Adrenal gland (tissue), 12 donors: ENCODE measurements around the gene TRMT61A. TPM values are rescaled to one million over a fixed set of nuclear protein-coding genes. Genes with fewer than 3 reads are reported as not detected.
"Not testable (repeated sequence)": the region's sequence is repeated elsewhere in the genome, so short reads cannot be mapped to it uniquely, and the experiment has no call there.

ENCODE experiments used
- DNase-seq, 7 donors: peaks; one replicate each; pipeline ENCODE4 v3.0.0-alpha.2; 2019 to 2020
- H3K27ac ChIP-seq, 5 donors: fragments of 200-600 bp; sonication (generic) in 4 of 5; 1 replicate in 3 of 5; 2 replicates in 2 of 5; pipeline versions ENCODE4 v1.5.1 to v1.8.0; 2016 to 2020; ENCODE audit warnings: mild to moderate bottlenecking in 1 of 5
- H3K27me3 ChIP-seq: fragments of 200-600 bp; 2 replicates; pipeline ENCODE4 v1.8.0; 2021
- H3K36me3 ChIP-seq, 2 donors: fragments of 200-600 bp; replicated peaks in 1 of 2; 1 replicate in 1 of 2; 2 replicates in 1 of 2; pipeline versions ENCODE4 v1.5.1 to v1.8.0; 2018 to 2022
- H3K4me1 ChIP-seq, 2 donors: fragments of 200-600 bp; replicated peaks in 1 of 2; 1 replicate in 1 of 2; 2 replicates in 1 of 2; pipeline versions ENCODE4 v1.5.1 to v1.8.0; 2018 to 2021
- H3K4me3 ChIP-seq, 4 donors: fragments of 200-600 bp; sonication (generic) in 3 of 4; one replicate each; pipeline ENCODE4 v1.5.1; 2016 to 2018
- H3K9me3 ChIP-seq, 3 donors: fragments of 200-600 bp; sonication (generic) in 1 of 3; replicated peaks in 1 of 3; 1 replicate in 2 of 3; 2 replicates in 1 of 3; pipeline versions ENCODE4 v1.5.1 to v1.8.0; 2016 to 2021
- CTCF ChIP-seq, 6 experiments: fragments of 450-650 bp in 4 of 6; fragments of 200-600 bp in 2 of 6; sonication (generic) in 1 of 6; IDR thresholded peaks; 1 replicate in 5 of 6; 2 replicates in 1 of 6; pipeline versions ENCODE4 v1.5.1 to v1.8.0; 2016 to 2021; ENCODE audit warnings: antibody characterized with exemption in 6 of 6, mild to moderate bottlenecking in 2 of 6, moderate library complexity in 1 of 6
- POLR2A ChIP-seq, 2 donors: fragments of 450-650 bp; IDR thresholded peaks; one replicate each; pipeline ENCODE4 v1.6.1; 2017; ENCODE audit warnings: antibody characterized with exemption in 2 of 2, mild to moderate bottlenecking in 2 of 2, moderate library complexity in 1 of 2
- WGBS, 4 donors: extraction: QIAGEN DNeasy Blood & Tissue Kit in 2 of 4; methylation state at CpG; one replicate each; pipeline versions ENCODE4 v1.1.5 to v1.1.7; 2013 to 2017; 5-methylcytosine and 5-hydroxymethylcytosine counted together
- intact Hi-C, 2 donors: fragments of 100-400 bp; cut with DNase I; formaldehyde crosslinking; loops; one replicate each; pipeline versions ENCODE4 v1.14.1 to v1.15.0; 2022 to 2023
- polyA plus RNA-seq, 3 donors: library from polyadenylated mRNA; stranded (reverse); fragments of 200-250 nt in 2 of 3; fragments of 350-450 nt in 1 of 3; fragmentation: Illumina TruSeq in 1 of 3; extraction: RNeasy Lipid Tissue Mini Kit (QIAGEN cat#74804) in 1 of 3; gene quantifications; one replicate each; pipeline ENCODE4 v1.2.3, GENCODE V29; 2013 to 2014
- total RNA-seq, 9 donors: library from RNA; depleted of rRNA in 4 of 9; stranded (reverse); fragments of >200 nt in 4 of 9; fragments of 120-200 nt in 1 of 9; fragmentation: NEBNext Ultra II Directional in 1 of 9; extraction: Animal tissue kit (Norgen Biotek cat#: 25700) in 1 of 9; gene quantifications; one replicate each; pipeline versions ENCODE4 v1.1.0 to v1.2.4, GENCODE V29; 2013 to 2023
- donor health status: healthy with polysubstance abuse.
- donor health status: Bipolar disorder and iron deficiency.
- donor health status: DM: yes; HTN: yes; CAD: no.
- donor health status: DM: no; HTN: no; CAD: no.
- donor health status: DM: no; HTN: no; CAD: no.
- donor health status: DM: yes; HTN: yes; CAD: no.

Gene TRMT61A
- total and polyA plus RNA-seq, 12 donors: 2.5 to 26.0 (median 13.5) TPM

- Histone ChIP-seq H3K27ac (peak within 1 kb of the TSS in 4 of 5 donors; percentile 81 to 89 (median 82)), H3K36me3 (no peaks in the 10 kb centered on the region), H3K9me3 (no peaks in the 10 kb centered on the region), H3K4me3 (peak within 1 kb of the TSS in 2 of 4 donors; percentile 56 to 61), H3K4me1 (peaks cover 33 to 62% of the 10 kb centered on the region in 2 donors), H3K27me3 (no peaks in the 10 kb centered on the region)
- intact Hi-C loops: no loop called here
- TF ChIP-seq POLR2A (IDR thresholded peaks at IDR 0.05) (peak; percentile 83), CTCF (IDR thresholded peaks at IDR 0.05) (no peak)
- WGBS, 4 donors: 3 to 19% (median 4%) methylated on average over 7 to 107 of the region's 107 CpGs
- peak; percentile 63 to 85 (median 72) for DNase-seq
Measured at GRCh38 chr14:103522649-103523574, 6.1 kb upstream of the TRMT61A start, which contains the start of gene CKB. Gene CKB (minus strand): TSS chr14:103522830. CDS start chr14:103522493, 337 bp downstream.

GRCh38 chr14:103523575-103523954 is 5.4 kb upstream of the TRMT61A start:
- Histone ChIP-seq H3K27ac (no peak overlapping the region), H3K9me3 (no peaks in the 10 kb centered on the region), H3K4me3 (no peak overlapping the region), H3K4me1 (peaks cover 37 to 62% of the 10 kb centered on the region in 2 donors), H3K36me3 (no peaks in the 10 kb centered on the region), H3K27me3 (no peaks in the 10 kb centered on the region)
- TF ChIP-seq CTCF (IDR thresholded peaks at IDR 0.05): no peak
- no peak for TF ChIP-seq POLR2A (IDR thresholded peaks at IDR 0.05)
- 53 to 61% (median 55%) methylated on average over 10 of the region's 10 CpGs for WGBS, 4 donors
- DNase-seq: no peak
- intact Hi-C loops: no loop called here

- H3K36me3 ChIP-seq: no peaks in the 10 kb centered on the region
- WGBS, 4 donors: 74 to 85% (median 81%) methylated on average over 9 to 12 of the region's 12 CpGs
- TF ChIP-seq POLR2A (IDR thresholded peaks at IDR 0.05): no peak
- TF ChIP-seq CTCF (IDR thresholded peaks at IDR 0.05): no peak
- peaks cover 39 to 60% of the 10 kb centered on the region in 2 donors for H3K4me1 ChIP-seq
- no peaks in the 10 kb centered on the region for H3K9me3 ChIP-seq
- no peak overlapping the region for H3K27ac ChIP-seq
- DNase-seq: no peak
- intact Hi-C loops: no loop called here
- no peak overlapping the region for H3K4me3 ChIP-seq
- H3K27me3 ChIP-seq: no peaks in the 10 kb centered on the region
Measured at GRCh38 chr14:103524002-103524935, 4.7 kb upstream of the TRMT61A start.

GRCh38 chr14:103525430-103526246 is 3.4 kb upstream of the TRMT61A start:
- 49 to 65% (median 56%) methylated on average over 12 to 17 of the region's 17 CpGs for WGBS, 4 donors

More at GRCh38 chr14:103525430-103526246, 3.4 kb upstream of the TRMT61A start:
- DNase-seq, H3K4me3 ChIP-seq, H3K27me3 ChIP-seq, H3K9me3 ChIP-seq, intact Hi-C loops, H3K36me3 ChIP-seq: not testable (repeated sequence)
- peaks cover 43 to 66% of the 10 kb centered on the region in 2 donors for H3K4me1 ChIP-seq
- peak overlapping the region in 2 of 5 donors; percentile 27 to 38 for H3K27ac ChIP-seq
